Immature natural killer cell (primary cell): ENCODE data around the gene NAALADL1. TPM values are rescaled to one million over a fixed set of nuclear protein-coding genes. Genes with fewer than 3 reads are reported as not detected.
A peak's percentile ranks its signal among the peaks of the same experiment; 100 is the strongest.

Experiments
- DNase-seq, 3 donors: peaks; one replicate each; pipeline ENCODE4 v3.0.0; 2022; ENCODE audit warnings: mixed read lengths in 1 of 3
- H3K27ac Mint-ChIP-seq, 6 donors: one replicate each; pipeline ENCODE4 v1.8.0; 2020; ENCODE audit warnings: mixed read lengths in 6 of 6, mild to moderate bottlenecking in 5 of 6, inconsistent platforms in 4 of 6, moderate library complexity in 3 of 6
- H3K27me3 Mint-ChIP-seq, 3 donors: one replicate each; pipeline ENCODE4 v1.8.0; 2020 to 2021; ENCODE audit warnings: low read depth in 3 of 3, mild to moderate bottlenecking in 3 of 3, mixed read lengths in 3 of 3, moderate library complexity in 3 of 3, inconsistent platforms in 1 of 3
- H3K36me3 Mint-ChIP-seq, 3 donors: one replicate each; pipeline ENCODE4 v1.8.0; 2020; ENCODE audit warnings: mixed read lengths in 3 of 3, inconsistent platforms in 2 of 3, mild to moderate bottlenecking in 2 of 3
- H3K4me1 Mint-ChIP-seq, 2 donors: one replicate each; pipeline ENCODE4 v1.8.0; 2020; ENCODE audit warnings: inconsistent platforms in 2 of 2, mild to moderate bottlenecking in 2 of 2, mixed read lengths in 2 of 2, moderate library complexity in 1 of 2
- H3K4me3 Mint-ChIP-seq, 5 donors: one replicate each; pipeline ENCODE4 v1.8.0; 2020; ENCODE audit warnings: mild to moderate bottlenecking in 5 of 5, mixed read lengths in 5 of 5, inconsistent platforms in 3 of 5, moderate library complexity in 3 of 5
- H3K9me3 Mint-ChIP-seq, 6 donors: one replicate each; pipeline ENCODE4 v1.8.0; 2020; ENCODE audit warnings: mild to moderate bottlenecking in 6 of 6, mixed read lengths in 6 of 6, inconsistent platforms in 4 of 6, moderate library complexity in 3 of 6
- polyA plus RNA-seq, 3 donors: library from polyadenylated mRNA; unstranded; fragments of 300-500 nt; fragmentation: Illumina TruSeq; gene quantifications; one replicate each; pipeline ENCODE4 v1.2.3, GENCODE V29; 2021

The NAALADL1 gene
- polyA plus RNA-seq, 3 donors from 2014 or later: 64.4 to 103 (median 88.7) TPM

DNA sequence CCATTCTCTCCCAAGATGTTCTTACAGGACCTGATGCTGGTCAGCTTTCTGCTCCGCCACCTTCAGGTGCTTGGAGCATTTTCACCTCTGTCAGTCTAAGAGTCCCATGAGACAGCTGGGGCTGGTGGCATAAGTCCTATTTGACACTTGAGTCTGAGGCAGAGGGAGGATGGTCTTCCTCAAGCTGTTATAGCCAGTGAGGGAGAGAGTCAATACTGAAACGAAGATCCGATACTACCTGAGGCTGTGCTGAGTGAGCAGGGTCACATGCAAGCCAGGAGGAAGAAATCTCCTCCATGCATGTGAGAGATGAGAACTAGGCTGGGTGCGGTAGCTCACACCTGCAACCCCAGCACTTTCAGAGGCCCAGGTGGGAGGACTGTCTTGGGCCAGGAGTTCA is 31.3 kb upstream of the NAALADL1 start:
- H3K9me3 Mint-ChIP-seq: no peaks in the 10 kb centered on the region
- H3K27ac Mint-ChIP-seq: no peak overlapping the region
- no peak overlapping the region for H3K4me3 Mint-ChIP-seq
- no peak for DNase-seq
- peaks cover 9 to 22% (median 10%) of the 10 kb centered on the region in 3 donors for H3K36me3 Mint-ChIP-seq
- peaks cover 13 to 14% of the 10 kb centered on the region in 2 donors for H3K4me1 Mint-ChIP-seq
- peaks cover 2 to 4% (median 2%) of the 10 kb centered on the region in 3 donors for H3K27me3 Mint-ChIP-seq

DNA sequence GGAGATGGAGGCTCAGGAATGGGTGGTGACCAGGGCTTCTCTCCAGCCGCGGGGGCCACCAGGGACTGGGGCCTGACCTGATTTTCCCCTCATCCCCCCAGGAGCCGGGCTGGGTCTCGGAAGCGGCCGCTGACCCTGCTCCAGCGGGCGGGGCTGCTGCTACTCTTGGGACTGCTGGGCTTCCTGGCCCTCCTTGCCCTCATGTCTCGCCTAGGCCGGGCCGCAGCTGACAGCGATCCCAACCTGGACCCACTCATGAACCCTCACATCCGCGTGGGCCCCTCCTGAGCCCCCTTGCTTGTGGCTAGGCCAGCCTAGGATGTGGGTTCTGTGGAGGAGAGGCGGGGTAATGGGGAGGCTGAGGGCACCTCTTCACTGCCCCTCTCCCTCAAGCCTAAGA is 29.5 kb upstream of the NAALADL1 start:
- Mint-ChIP-seq H3K27ac (no peak overlapping the region), H3K27me3 (peaks cover 13 to 17% (median 14%) of the 10 kb centered on the region in 3 donors), H3K9me3 (no peaks in the 10 kb centered on the region), H3K36me3 (peaks cover 9 to 22% (median 10%) of the 10 kb centered on the region in 3 donors), H3K4me1 (peaks cover 28 to 31% of the 10 kb centered on the region in 2 donors), H3K4me3 (no peak overlapping the region)
- DNase-seq: no peak

DNA sequence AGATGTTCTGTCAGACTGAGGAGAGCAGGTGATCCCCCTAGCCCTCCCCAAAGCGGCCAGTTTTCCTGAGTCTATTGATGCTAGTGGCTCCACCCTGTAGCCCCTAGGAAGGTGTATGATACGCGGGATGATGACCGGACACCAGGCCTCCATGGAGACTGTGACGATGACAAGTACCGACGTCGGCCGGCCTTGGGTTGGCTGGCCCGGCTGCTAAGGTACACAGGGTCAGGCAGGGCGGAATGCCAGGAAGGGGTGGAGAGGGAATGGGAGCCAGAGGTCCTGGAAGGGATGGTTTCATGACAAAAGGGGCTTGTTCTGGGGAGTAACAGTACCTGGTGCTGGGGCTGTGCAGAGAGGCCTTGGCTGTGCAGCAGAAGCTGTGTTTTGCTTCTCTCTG is 28.9 kb upstream of the NAALADL1 start:
- no peaks in the 10 kb centered on the region for H3K9me3 Mint-ChIP-seq
- no peak for DNase-seq
- H3K4me3 Mint-ChIP-seq: no peak overlapping the region
- peaks cover 28 to 34% of the 10 kb centered on the region in 2 donors for H3K4me1 Mint-ChIP-seq
- no peak overlapping the region for H3K27ac Mint-ChIP-seq
- peaks cover 13 to 17% (median 14%) of the 10 kb centered on the region in 3 donors for H3K27me3 Mint-ChIP-seq
- peaks cover 9 to 22% (median 10%) of the 10 kb centered on the region in 3 donors for H3K36me3 Mint-ChIP-seq

DNA sequence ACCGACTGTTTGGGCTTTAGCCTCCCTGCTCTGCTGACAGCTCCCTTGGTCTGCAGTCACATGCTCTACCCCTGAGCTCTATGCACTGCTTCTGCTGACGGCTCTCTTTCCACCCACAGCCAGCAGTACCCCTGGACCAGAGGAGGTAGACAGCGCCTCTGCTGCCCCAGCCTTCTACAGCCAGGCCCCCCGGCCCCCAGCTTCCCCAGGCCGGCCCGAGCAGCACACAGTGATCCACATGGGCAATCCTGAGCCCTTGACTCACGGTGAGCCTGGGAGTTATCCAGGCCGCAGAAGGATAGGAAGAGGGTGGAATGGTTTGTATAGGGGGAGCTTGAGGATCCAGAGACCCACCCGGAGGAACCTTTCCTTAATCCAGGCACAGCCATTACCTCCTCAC is 28.5 kb upstream of the NAALADL1 start:
- H3K4me1 Mint-ChIP-seq: peaks cover 28 to 34% of the 10 kb centered on the region in 2 donors
- peaks cover 13 to 17% (median 14%) of the 10 kb centered on the region in 3 donors for H3K27me3 Mint-ChIP-seq
- H3K27ac Mint-ChIP-seq: no peak overlapping the region
- peaks cover 9 to 22% (median 10%) of the 10 kb centered on the region in 3 donors for H3K36me3 Mint-ChIP-seq
- no peaks in the 10 kb centered on the region for H3K9me3 Mint-ChIP-seq
- H3K4me3 Mint-ChIP-seq: no peak overlapping the region
- no peak for DNase-seq

DNA sequence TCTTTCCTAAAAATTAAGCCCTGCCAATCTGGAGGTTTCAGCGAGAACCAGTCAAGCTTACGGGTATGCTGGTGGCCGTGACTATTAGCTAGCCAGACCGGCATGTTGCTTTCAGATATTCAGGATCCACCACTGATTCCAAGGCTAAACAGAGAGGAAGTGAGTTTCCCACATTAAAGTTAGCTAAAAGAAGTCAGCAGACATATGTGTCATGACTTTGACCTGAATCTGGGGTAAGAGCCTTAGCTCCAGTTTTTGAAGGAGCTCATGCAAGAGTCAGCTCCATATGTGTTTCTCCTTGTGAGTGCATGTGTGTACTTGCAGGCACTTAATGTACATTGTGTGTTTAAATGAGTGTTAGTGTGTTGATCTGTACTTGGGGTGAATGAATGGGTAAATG is 27.1 kb upstream of the NAALADL1 start:
- peaks cover 9 to 22% (median 10%) of the 10 kb centered on the region in 3 donors for H3K36me3 Mint-ChIP-seq
- DNase-seq: no peak
- H3K4me1 Mint-ChIP-seq: peaks cover 28 to 34% of the 10 kb centered on the region in 2 donors
- H3K4me3 Mint-ChIP-seq: peak overlapping the region; percentile 89 to 95 (median 93)
- peaks cover 13 to 17% (median 14%) of the 10 kb centered on the region in 3 donors for H3K27me3 Mint-ChIP-seq
- no peaks in the 10 kb centered on the region for H3K9me3 Mint-ChIP-seq
- peak overlapping the region; percentile 94 to 98 (median 97) for H3K27ac Mint-ChIP-seq

DNA sequence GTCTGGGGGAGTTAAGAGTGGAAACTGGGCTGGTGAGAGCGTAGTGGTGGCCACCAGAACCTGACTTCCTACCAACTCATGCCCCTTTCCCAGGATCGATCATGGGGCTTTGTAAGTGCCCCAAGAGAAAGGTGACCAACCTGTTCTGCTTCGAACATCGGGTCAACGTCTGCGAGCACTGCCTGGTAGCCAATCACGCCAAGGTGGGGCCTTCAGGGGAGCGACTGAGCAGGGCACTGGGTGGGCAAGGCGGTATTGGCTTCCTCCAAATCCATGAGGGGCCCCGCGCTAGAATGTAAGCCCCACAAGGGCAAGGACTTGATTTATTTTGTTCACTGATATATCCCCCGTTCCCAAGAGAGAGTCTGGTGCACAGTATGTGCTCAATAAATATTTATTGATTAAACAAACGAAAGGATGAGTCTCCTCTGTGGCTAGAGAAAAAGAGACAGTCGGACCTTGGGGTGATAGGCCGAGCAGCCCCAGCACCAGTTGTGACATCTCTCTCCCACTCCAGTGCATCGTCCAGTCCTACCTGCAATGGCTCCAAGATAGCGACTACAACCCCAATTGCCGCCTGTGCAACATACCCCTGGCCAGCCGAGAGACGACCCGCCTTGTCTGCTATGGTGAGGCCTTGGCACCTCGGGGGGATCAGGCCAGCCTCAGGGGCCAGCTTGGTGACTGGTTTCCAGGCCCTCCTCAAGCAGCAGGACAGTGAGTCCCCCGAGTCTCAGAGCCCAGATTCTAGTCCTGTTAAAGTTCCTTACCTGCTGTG is 26.4 kb upstream of the NAALADL1 start:
- Mint-ChIP-seq H3K9me3 (no peaks in the 10 kb centered on the region), H3K27ac (peak overlapping the region; percentile 94 to 98 (median 97)), H3K4me1 (peaks cover 28 to 34% of the 10 kb centered on the region in 2 donors), H3K4me3 (peak overlapping the region; percentile 89 to 95 (median 93)), H3K36me3 (peaks cover 9 to 22% (median 10%) of the 10 kb centered on the region in 3 donors), H3K27me3 (peaks cover 13 to 17% (median 14%) of the 10 kb centered on the region in 3 donors)
- DNase-seq: no peak

DNA sequence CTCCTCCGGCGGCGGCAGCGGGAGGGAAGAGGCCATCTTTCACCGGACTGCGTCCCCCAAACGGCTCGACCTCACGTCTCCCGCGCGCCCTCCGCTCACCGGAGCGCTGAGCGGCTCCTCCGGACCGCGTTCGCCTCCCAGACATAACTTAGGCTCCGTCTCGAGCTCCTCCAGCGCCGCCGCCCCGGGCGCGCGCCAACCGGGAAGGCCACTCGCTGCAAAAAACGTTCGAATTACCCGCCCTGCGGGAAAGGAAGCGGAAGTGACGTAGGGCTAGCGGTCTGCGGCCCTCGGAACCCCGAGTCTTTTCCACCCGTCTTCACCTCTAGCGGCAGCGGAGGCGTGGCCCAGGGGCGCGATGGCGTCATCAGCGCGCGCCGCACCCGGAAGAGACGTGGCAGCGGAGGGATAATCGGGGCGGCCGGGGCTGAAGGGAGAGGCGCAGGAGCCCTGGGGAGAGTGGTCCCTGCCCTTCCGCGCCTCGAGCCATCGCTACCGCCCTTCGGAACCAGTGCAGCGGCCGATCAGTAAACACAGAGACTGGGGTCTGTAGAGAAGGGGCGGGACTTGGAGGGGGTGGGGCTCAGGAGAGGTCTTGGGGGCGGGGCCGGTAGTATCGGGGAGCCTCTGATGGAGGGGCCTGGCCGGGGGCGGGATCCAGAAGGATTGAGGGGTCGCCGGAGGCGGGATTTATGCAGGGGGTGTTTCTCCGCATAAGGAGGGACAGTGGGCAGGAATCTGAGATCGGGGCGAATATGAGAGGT is 25.7 kb upstream of the NAALADL1 start, which contains the start of the genes CDCA5 and ZFPL1:
Gene CDCA5 (minus strand): TSS at position 207 of the 764 bp plus-strand sequence. CDS start 62 bp downstream, at position 145.
Gene ZFPL1 (plus strand): TSS at position 389 of the 764 bp plus-strand sequence. CDS start 477 bp downstream, outside the sequence.
- peak within 1 kb of the TSS; percentile 89 to 95 (median 93) for H3K4me3 Mint-ChIP-seq
- H3K9me3 Mint-ChIP-seq: no peaks in the 10 kb centered on the region
- DNase-seq: peak; percentile 96 to 97 (median 97)
- peaks cover 13 to 15% (median 13%) of the 10 kb centered on the region in 3 donors for H3K27me3 Mint-ChIP-seq
- H3K27ac Mint-ChIP-seq: peak within 1 kb of the TSS; percentile 94 to 98 (median 97)
- H3K36me3 Mint-ChIP-seq: peaks cover 3 to 17% (median 10%) of the 10 kb centered on the region in 3 donors
- H3K4me1 Mint-ChIP-seq: peaks cover 28 to 34% of the 10 kb centered on the region in 2 donors

DNA sequence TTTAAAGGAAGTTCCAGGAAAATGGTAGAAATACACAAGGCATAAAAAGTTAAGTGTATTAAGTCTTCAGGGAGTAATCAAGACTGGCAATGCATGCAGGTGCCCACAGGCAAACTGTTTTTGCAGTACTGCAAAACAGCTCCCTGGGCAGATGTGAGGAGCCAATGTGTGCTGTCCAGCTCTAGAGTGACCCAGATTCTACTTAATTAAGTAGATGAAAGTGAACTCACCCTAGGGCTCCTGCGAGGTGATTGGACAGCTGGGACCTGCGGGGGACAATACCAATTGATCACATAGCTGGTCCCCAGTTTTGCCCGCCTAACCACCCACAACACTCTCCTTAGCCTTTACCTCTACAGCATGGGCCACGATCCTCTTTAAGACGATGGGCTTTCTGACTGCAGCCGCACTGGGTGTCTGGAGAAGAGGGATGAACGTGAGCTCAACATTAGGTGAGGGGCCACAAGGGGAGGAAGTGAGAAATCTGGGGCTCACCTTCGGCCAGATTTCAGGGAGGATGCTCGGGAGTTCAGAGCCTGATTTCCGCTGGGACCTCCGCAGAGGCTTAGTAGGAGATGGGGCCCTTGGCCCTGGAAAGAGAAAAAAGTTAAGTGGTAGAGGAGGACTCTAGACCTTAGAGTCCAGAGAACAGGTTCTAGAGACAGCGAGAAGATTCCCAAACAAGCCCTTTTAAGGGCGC is 24.9 kb upstream of the NAALADL1 start:
- Mint-ChIP-seq H3K27ac (peak overlapping the region; percentile 94 to 98 (median 97)), H3K36me3 (peaks cover 0 to 10% (median 5%) of the 10 kb centered on the region in 3 donors), H3K4me1 (peaks cover 28 to 34% of the 10 kb centered on the region in 2 donors), H3K27me3 (peaks cover 13 to 14% (median 13%) of the 10 kb centered on the region in 3 donors), H3K9me3 (no peaks in the 10 kb centered on the region), H3K4me3 (peak overlapping the region; percentile 89 to 95 (median 93))
- no peak for DNase-seq

DNA sequence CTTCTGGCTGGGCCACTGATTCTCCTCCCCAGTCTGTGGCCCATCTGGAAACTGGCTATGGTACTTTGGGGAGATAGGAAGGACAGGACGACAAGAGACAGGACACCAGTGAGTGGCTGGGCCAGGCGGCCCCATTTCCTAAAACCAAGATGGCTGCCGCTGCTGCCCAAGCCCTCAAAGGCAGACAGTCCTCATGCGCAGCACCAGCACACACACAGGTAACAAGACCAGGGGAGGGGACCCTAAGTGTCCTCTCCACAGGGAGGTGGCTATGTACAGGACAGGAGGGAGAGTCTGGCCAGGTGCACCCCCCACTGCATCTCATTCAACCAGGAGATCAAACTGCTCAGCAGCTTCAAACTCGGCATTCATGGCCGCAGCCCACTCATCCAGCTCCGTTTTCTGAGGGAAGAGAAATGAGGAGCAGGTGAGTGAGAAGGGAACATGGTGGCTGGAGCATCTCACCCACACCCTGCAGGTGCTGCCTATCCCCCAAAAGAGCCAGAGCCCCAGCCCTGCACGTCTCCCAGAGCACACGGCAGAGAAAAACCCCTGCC is 20.5 kb upstream of the NAALADL1 start:
- no peak for DNase-seq
- no peak overlapping the region for H3K4me3 Mint-ChIP-seq
- H3K9me3 Mint-ChIP-seq: no peaks in the 10 kb centered on the region
- peaks cover 7 to 13% (median 10%) of the 10 kb centered on the region in 3 donors for H3K27me3 Mint-ChIP-seq
- peaks cover 11 to 13% of the 10 kb centered on the region in 2 donors for H3K4me1 Mint-ChIP-seq
- H3K36me3 Mint-ChIP-seq: no peaks in the 10 kb centered on the region
- peak overlapping the region in 1 of 6 donors; percentile 56 for H3K27ac Mint-ChIP-seq

DNA sequence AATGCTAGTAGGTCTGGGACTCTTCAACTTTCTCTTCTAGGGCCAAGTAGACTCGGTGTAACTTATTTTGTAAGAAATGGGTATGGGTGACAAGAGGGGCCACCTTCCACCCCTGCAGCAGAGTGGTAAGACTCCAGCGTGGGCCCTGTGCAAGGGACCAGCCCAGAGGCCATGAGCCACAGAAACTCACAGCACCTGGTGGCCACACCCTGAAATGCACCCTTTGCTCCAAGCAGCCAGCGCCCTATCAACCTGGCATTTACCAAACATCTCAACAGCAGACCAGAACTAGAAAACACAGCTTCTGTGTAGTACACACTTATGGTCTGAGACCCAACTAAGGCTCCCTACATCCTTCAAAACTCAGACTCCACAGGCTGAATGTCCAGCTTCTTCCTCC is 19.8 kb upstream of the NAALADL1 start:
- no peaks in the 10 kb centered on the region for H3K36me3 Mint-ChIP-seq
- peak; percentile 20 to 36 (median 30) for DNase-seq
- H3K9me3 Mint-ChIP-seq: no peaks in the 10 kb centered on the region
- peaks cover 5 to 6% of the 10 kb centered on the region in 2 donors for H3K4me1 Mint-ChIP-seq
- no peak overlapping the region for H3K4me3 Mint-ChIP-seq
- peaks cover 0 to 7% (median 5%) of the 10 kb centered on the region in 3 donors for H3K27me3 Mint-ChIP-seq
- H3K27ac Mint-ChIP-seq: peak overlapping the region in 4 of 6 donors; percentile 12 to 69 (median 58)

DNA sequence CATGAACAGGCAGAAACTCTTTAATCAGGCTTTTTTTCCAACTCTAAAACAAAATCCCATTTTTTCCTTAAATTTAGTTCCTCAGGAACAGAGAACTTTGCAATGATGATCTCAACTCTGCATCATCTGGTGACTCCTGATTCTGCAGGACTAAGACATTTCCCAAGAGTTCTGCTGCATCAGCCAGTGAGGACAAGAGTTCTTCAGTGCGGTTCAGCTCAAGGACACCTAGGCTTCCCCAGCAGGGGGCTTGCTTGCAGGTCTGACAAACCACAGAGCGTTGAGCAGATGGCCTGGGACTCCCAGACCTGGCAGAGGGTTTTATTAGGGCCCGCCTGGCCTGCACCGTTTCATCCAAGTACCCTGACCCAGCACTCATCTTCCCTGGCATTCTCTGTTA is 19.1 kb upstream of the NAALADL1 start:
- Mint-ChIP-seq H3K4me1 (peaks cover 0 to 2% of the 10 kb centered on the region in 2 donors), H3K27ac (no peak overlapping the region), H3K4me3 (no peak overlapping the region), H3K36me3 (no peaks in the 10 kb centered on the region), H3K27me3 (peaks cover 0 to 7% (median 3%) of the 10 kb centered on the region in 3 donors), H3K9me3 (no peaks in the 10 kb centered on the region)
- DNase-seq: no peak

DNA sequence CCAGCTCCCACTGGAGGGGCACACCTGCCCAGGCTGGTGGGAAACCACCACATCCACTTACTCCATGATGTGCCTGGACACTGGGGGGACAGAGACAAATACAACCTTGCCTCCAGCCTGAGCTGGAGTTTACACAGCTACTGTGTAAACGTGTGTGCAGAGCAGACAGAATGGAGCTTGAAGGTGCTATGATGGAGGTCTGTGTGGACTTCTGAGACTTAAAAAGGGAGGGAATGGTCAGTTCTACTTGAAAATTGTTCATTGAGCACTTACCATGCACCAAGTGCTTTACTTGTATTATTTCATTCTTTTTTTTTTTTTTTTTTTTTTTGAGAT is 14.2 kb upstream of the NAALADL1 start:
- no peaks in the 10 kb centered on the region for H3K36me3 Mint-ChIP-seq
- no peaks in the 10 kb centered on the region for H3K4me1 Mint-ChIP-seq
- peaks cover 0 to 5% (median under 1%) of the 10 kb centered on the region in 3 donors for H3K27me3 Mint-ChIP-seq
- no peak overlapping the region for H3K4me3 Mint-ChIP-seq
- no peak for DNase-seq
- no peak overlapping the region for H3K27ac Mint-ChIP-seq
- no peaks in the 10 kb centered on the region for H3K9me3 Mint-ChIP-seq
